ENCODE results near the gene RNASE1.

RNASE1 gene

GRCh38 chr14:20782280-20782890 lies 20.3 kb downstream of the RNASE1 start:
- no peak overlapping the region for H4K8ac ChIP-seq (ENCODE audit: low read depth, low read length)
- H3K9me3 ChIP-seq (ENCODE audit: insufficient read depth, low read depth, low read length): no peaks in the 10 kb centered on the region
- H2AFZ ChIP-seq (ENCODE audit: insufficient read depth, low read length, poor library complexity): no peak overlapping the region
- no peak for DNase-seq
- no peak overlapping the region for H2BK120ac ChIP-seq (ENCODE audit: insufficient read depth, low read length, poor library complexity)
- H3K36me3 ChIP-seq (ENCODE audit: control insufficient read depth in 1 of 2, insufficient read depth in 2 of 2, low read length in 2 of 2): no peaks in the 10 kb centered on the region
- H3K4me1 ChIP-seq (ENCODE audit: control insufficient read depth in 1 of 2, insufficient read depth in 2 of 2, low read length in 2 of 2): peaks cover 5 to 7% of the 10 kb centered on the region in 2 experiments
- no peak overlapping the region for H3K4me3 ChIP-seq (ENCODE audit: low read depth, low read length)
- H3K79me2 ChIP-seq (ENCODE audit: control insufficient read depth, insufficient read depth, low read length, poor library complexity): no peaks in the 10 kb centered on the region
- peak overlapping the region; percentile 43 for H3K4me2 ChIP-seq (ENCODE audit: low read length)
- no peak overlapping the region for H3K14ac ChIP-seq (ENCODE audit: low read length)
- H3K9ac ChIP-seq (ENCODE audit: low read length): no peak overlapping the region
- H3K18ac ChIP-seq (ENCODE audit: low read length): no peak overlapping the region
- no peak overlapping the region for H4K12ac ChIP-seq (ENCODE audit: low read depth, low read length)
- H2AK5ac ChIP-seq (ENCODE audit: low read length): no peak overlapping the region
- no CpG with 5 or more reads among the region's 5 CpGs for WGBS (ENCODE audit: extremely low coverage, insufficient coverage, insufficient read length)
- no peaks in the 10 kb centered on the region for H3K27me3 ChIP-seq (ENCODE audit: insufficient read depth, low read length)
- peak overlapping the region; percentile 70 for H4K91ac ChIP-seq (ENCODE audit: low read depth, low read length)
- no peak overlapping the region for H3K4ac ChIP-seq (ENCODE audit: low read depth, low read length)
- no peak overlapping the region for H2BK12ac ChIP-seq (ENCODE audit: low read length)
- H3K23ac ChIP-seq (ENCODE audit: low read length): no peak overlapping the region
- H2BK5ac ChIP-seq (ENCODE audit: low read depth, low read length, poor library complexity): no peak overlapping the region
- peak overlapping the region; percentile 86 for H3K27ac ChIP-seq (ENCODE audit: low read depth, low read length)
- peaks cover 7% of the 10 kb centered on the region for H3K79me1 ChIP-seq (ENCODE audit: low read length)

GRCh38 chr14:20781803-20782202 lies 20.8 kb downstream of the RNASE1 start:
- no peaks in the 10 kb centered on the region for H3K36me3 ChIP-seq (ENCODE audit: control insufficient read depth in 1 of 2, insufficient read depth in 2 of 2, low read length in 2 of 2)
- DNase-seq: no peak
- no peaks in the 10 kb centered on the region for H3K9me3 ChIP-seq (ENCODE audit: insufficient read depth, low read depth, low read length)
- H3K4me2 ChIP-seq (ENCODE audit: low read length): peak overlapping the region; percentile 43
- H3K4ac ChIP-seq (ENCODE audit: low read depth, low read length): no peak overlapping the region
- H2AFZ ChIP-seq (ENCODE audit: insufficient read depth, low read length, poor library complexity): no peak overlapping the region
- H3K18ac ChIP-seq (ENCODE audit: low read length): no peak overlapping the region
- H4K8ac ChIP-seq (ENCODE audit: low read depth, low read length): no peak overlapping the region
- peaks cover 5 to 7% of the 10 kb centered on the region in 2 experiments for H3K4me1 ChIP-seq (ENCODE audit: control insufficient read depth in 1 of 2, insufficient read depth in 2 of 2, low read length in 2 of 2)
- no peak overlapping the region for H3K23ac ChIP-seq (ENCODE audit: low read length)
- no peak overlapping the region for H2BK120ac ChIP-seq (ENCODE audit: insufficient read depth, low read length, poor library complexity)
- no peak overlapping the region for H2AK5ac ChIP-seq (ENCODE audit: low read length)
- H2BK12ac ChIP-seq (ENCODE audit: low read length): no peak overlapping the region
- H3K79me1 ChIP-seq (ENCODE audit: low read length): peaks cover 7% of the 10 kb centered on the region
- no peak overlapping the region for H3K9ac ChIP-seq (ENCODE audit: low read length)
- H3K14ac ChIP-seq (ENCODE audit: low read length): no peak overlapping the region
- peak overlapping the region; percentile 86 for H3K27ac ChIP-seq (ENCODE audit: low read depth, low read length)
- H4K91ac ChIP-seq (ENCODE audit: low read depth, low read length): no peak overlapping the region
- H3K79me2 ChIP-seq (ENCODE audit: control insufficient read depth, insufficient read depth, low read length, poor library complexity): no peaks in the 10 kb centered on the region
- WGBS (ENCODE audit: extremely low coverage, insufficient coverage, insufficient read length): no CpG with 5 or more reads among the region's 4 CpGs
- H2BK5ac ChIP-seq (ENCODE audit: low read depth, low read length, poor library complexity): no peak overlapping the region
- no peak overlapping the region for H3K4me3 ChIP-seq (ENCODE audit: low read depth, low read length)
- H4K12ac ChIP-seq (ENCODE audit: low read depth, low read length): no peak overlapping the region
- H3K27me3 ChIP-seq (ENCODE audit: insufficient read depth, low read length): no peaks in the 10 kb centered on the region

- H3K18ac ChIP-seq (ENCODE audit: low read length): no peak overlapping the region
- no peak overlapping the region for H3K4me3 ChIP-seq (ENCODE audit: low read depth, low read length)
- no peak overlapping the region for H3K23ac ChIP-seq (ENCODE audit: low read length)
- no peaks in the 10 kb centered on the region for H3K79me2 ChIP-seq (ENCODE audit: control insufficient read depth, insufficient read depth, low read length, poor library complexity)
- no peak overlapping the region for H3K4ac ChIP-seq (ENCODE audit: low read depth, low read length)
- peaks cover 0 to 1% of the 10 kb centered on the region in 2 experiments for H3K4me1 ChIP-seq (ENCODE audit: control insufficient read depth in 1 of 2, insufficient read depth in 2 of 2, low read length in 2 of 2)
- no peak overlapping the region for H2BK5ac ChIP-seq (ENCODE audit: low read depth, low read length, poor library complexity)
- H3K79me1 ChIP-seq (ENCODE audit: low read length): peaks cover 4% of the 10 kb centered on the region
- no peak overlapping the region for H2AK5ac ChIP-seq (ENCODE audit: low read length)
- H3K4me2 ChIP-seq (ENCODE audit: low read length): no peak overlapping the region
- no peaks in the 10 kb centered on the region for H3K27me3 ChIP-seq (ENCODE audit: insufficient read depth, low read length)
- no peak overlapping the region for H3K27ac ChIP-seq (ENCODE audit: low read depth, low read length)
- no peak overlapping the region for H2BK120ac ChIP-seq (ENCODE audit: insufficient read depth, low read length, poor library complexity)
- H4K12ac ChIP-seq (ENCODE audit: low read depth, low read length): no peak overlapping the region
- H4K8ac ChIP-seq (ENCODE audit: low read depth, low read length): no peak overlapping the region
- WGBS (ENCODE audit: extremely low coverage, insufficient coverage, insufficient read length): no CpG with 5 or more reads among the region's 1 CpG
- no peaks in the 10 kb centered on the region for H3K36me3 ChIP-seq (ENCODE audit: control insufficient read depth in 1 of 2, insufficient read depth in 2 of 2, low read length in 2 of 2)
- no peaks in the 10 kb centered on the region for H3K9me3 ChIP-seq (ENCODE audit: insufficient read depth, low read depth, low read length)
- no peak overlapping the region for H4K91ac ChIP-seq (ENCODE audit: low read depth, low read length)
- no peak overlapping the region for H2BK12ac ChIP-seq (ENCODE audit: low read length)
- no peak overlapping the region for H2AFZ ChIP-seq (ENCODE audit: insufficient read depth, low read length, poor library complexity)
- DNase-seq: peak in 1 of 2 donors; percentile 14
- peak overlapping the region; percentile 37 for H3K14ac ChIP-seq (ENCODE audit: low read length)
- H3K9ac ChIP-seq (ENCODE audit: low read length): no peak overlapping the region
Observed at GRCh38 chr14:20775901-20776300, 26.7 kb downstream of the RNASE1 start.

- WGBS (ENCODE audit: extremely low coverage, insufficient coverage, insufficient read length): no CpG with 5 or more reads among the region's 6 CpGs
- no peaks in the 10 kb centered on the region for H3K27me3 ChIP-seq (ENCODE audit: insufficient read depth, low read length)
- no peak overlapping the region for H3K27ac ChIP-seq (ENCODE audit: low read depth, low read length)
- H3K14ac ChIP-seq (ENCODE audit: low read length): no peak overlapping the region
- no peak overlapping the region for H4K12ac ChIP-seq (ENCODE audit: low read depth, low read length)
- no peak overlapping the region for H2AFZ ChIP-seq (ENCODE audit: insufficient read depth, low read length, poor library complexity)
- H3K4me2 ChIP-seq (ENCODE audit: low read length): no peak overlapping the region
- H3K4me1 ChIP-seq (ENCODE audit: control insufficient read depth in 1 of 2, insufficient read depth in 2 of 2, low read length in 2 of 2): peaks cover 0 to 1% of the 10 kb centered on the region in 2 experiments
- H3K9ac ChIP-seq (ENCODE audit: low read length): no peak overlapping the region
- no peak overlapping the region for H3K23ac ChIP-seq (ENCODE audit: low read length)
- no peak for DNase-seq
- H3K36me3 ChIP-seq (ENCODE audit: control insufficient read depth in 1 of 2, insufficient read depth in 2 of 2, low read length in 2 of 2): no peaks in the 10 kb centered on the region
- no peak overlapping the region for H2BK5ac ChIP-seq (ENCODE audit: low read depth, low read length, poor library complexity)
- H2AK5ac ChIP-seq (ENCODE audit: low read length): no peak overlapping the region
- H4K8ac ChIP-seq (ENCODE audit: low read depth, low read length): no peak overlapping the region
- no peak overlapping the region for H3K4me3 ChIP-seq (ENCODE audit: low read depth, low read length)
- H2BK120ac ChIP-seq (ENCODE audit: insufficient read depth, low read length, poor library complexity): no peak overlapping the region
- no peak overlapping the region for H3K18ac ChIP-seq (ENCODE audit: low read length)
- no peaks in the 10 kb centered on the region for H3K9me3 ChIP-seq (ENCODE audit: insufficient read depth, low read depth, low read length)
- H3K79me2 ChIP-seq (ENCODE audit: control insufficient read depth, insufficient read depth, low read length, poor library complexity): no peaks in the 10 kb centered on the region
- no peak overlapping the region for H4K91ac ChIP-seq (ENCODE audit: low read depth, low read length)
- peaks cover 2% of the 10 kb centered on the region for H3K79me1 ChIP-seq (ENCODE audit: low read length)
- no peak overlapping the region for H2BK12ac ChIP-seq (ENCODE audit: low read length)
- no peak overlapping the region for H3K4ac ChIP-seq (ENCODE audit: low read depth, low read length)
Observed at GRCh38 chr14:20775043-20775442, 27.6 kb downstream of the RNASE1 start.

Data from trophoblast cell (in vitro differentiated cells and primary cell).